Lower lobe of right lung (tissue), 2 donors: ENCODE results near the gene SLC25A21. TPM values are rescaled to one million over a fixed set of nuclear protein-coding genes. Genes with fewer than 3 reads are reported as not detected.

Experiments
- ATAC-seq, 2 donors: fragments of 200-7000 bp; cut with Tn5 transposase; one replicate each; pipeline ENCODE4 v1.9.1; 2020 to 2022; ENCODE audit warnings: mild to moderate bottlenecking in 2 of 2, moderate library complexity in 2 of 2
- DNase-seq: peaks from one replicate; pipeline ENCODE4 v3.0.0-alpha.2; 2020
- H3K27ac ChIP-seq: fragments of 200-600 bp; one replicate; pipeline ENCODE4 v1.8.0; 2022
- H3K27me3 ChIP-seq: fragments of 200-600 bp; one replicate; pipeline ENCODE4 v1.8.0; 2022; ENCODE audit warnings: low read depth
- H3K36me3 ChIP-seq: fragments of 200-600 bp; one replicate; pipeline ENCODE4 v1.8.0; 2022; ENCODE audit warnings: mild to moderate bottlenecking
- H3K4me1 ChIP-seq: fragments of 200-600 bp; one replicate; pipeline ENCODE4 v1.8.0; 2022
- H3K4me3 ChIP-seq: fragments of 200-600 bp; one replicate; pipeline ENCODE4 v1.8.0; 2022; ENCODE audit warnings: mild to moderate bottlenecking
- H3K9me3 ChIP-seq: fragments of 200-600 bp; one replicate; pipeline ENCODE4 v1.8.0; 2022
- CTCF ChIP-seq: fragments of 200-600 bp; IDR thresholded peaks from one replicate; pipeline ENCODE4 v1.8.0; 2022; ENCODE audit warnings: antibody characterized with exemption, mild to moderate bottlenecking
- intact Hi-C: fragments of 100-400 bp; cut with DNase I; formaldehyde crosslinking; loops from one replicate; pipeline ENCODE4 v1.11.0; 2022
- total RNA-seq: library from RNA; stranded (reverse); fragmentation: NEBNext Ultra II Directional; extraction: Animal tissue kit (Norgen Biotek cat#: 25700); gene quantifications from one replicate; pipeline ENCODE4 v1.2.1, GENCODE V29; 2021
- donor health status: DM: no; HTN: yes; CAD: no; lungs with severe emphysema.

The SLC25A21 gene
- total RNA-seq, 1 donor from 2014 or later, result 0.38 TPM

DNA sequence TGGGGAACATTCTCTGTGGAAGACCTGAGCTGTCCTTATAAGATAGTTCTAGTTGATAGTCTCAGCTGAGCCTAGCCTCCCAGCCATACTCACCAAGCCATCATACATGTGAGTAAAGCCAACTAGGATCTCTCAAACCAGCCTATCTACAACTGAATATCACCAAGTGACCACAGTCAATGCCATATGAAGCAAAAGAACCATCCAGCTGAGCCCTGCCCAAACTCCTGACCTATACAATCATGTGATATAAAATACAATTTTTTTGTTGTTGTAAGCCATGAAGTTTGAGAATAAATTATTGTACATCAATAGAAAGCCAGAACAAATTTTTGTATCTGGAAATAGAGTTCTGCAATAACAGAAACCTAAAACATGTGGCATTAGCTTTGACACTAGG lies 118.3 kb downstream of the SLC25A21 start:
- ATAC-seq, result no peak
- H3K27ac ChIP-seq, result no peak overlapping the region
- no peaks in the 10 kb centered on the region for H3K27me3 ChIP-seq
- DNase-seq, result no peak
- no peak for TF ChIP-seq CTCF
- peaks cover 9% of the 10 kb centered on the region for H3K9me3 ChIP-seq
- H3K36me3 ChIP-seq, result no peaks in the 10 kb centered on the region
- H3K4me3 ChIP-seq, result no peak overlapping the region
- no peaks in the 10 kb centered on the region for H3K4me1 ChIP-seq
- intact Hi-C loops, result no loop called here

DNA sequence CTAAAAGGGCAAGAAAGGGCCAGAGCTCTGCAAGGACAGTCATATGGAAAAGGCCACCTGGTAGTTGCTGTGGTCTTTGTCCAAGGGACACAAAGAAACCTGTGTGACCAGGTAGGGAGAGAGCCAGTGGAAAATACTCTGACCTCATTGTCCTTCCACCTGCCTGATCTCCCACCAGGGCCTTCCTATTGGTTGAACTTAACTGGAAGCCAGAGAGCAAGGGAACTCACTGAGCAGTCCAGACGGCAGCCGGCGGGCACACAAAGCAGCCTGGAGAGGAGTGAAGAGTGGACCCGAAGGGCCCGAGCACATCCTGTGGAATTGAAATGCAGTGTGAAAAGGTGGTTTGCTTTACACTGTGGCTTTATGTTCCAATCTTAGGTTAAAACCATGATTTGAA lies 120.7 kb downstream of the SLC25A21 start:
- no peak for TF ChIP-seq CTCF
- H3K27ac ChIP-seq, result no peak overlapping the region
- ATAC-seq, result no peak
- no peaks in the 10 kb centered on the region for H3K36me3 ChIP-seq
- peaks cover 9% of the 10 kb centered on the region for H3K9me3 ChIP-seq
- H3K27me3 ChIP-seq, result no peaks in the 10 kb centered on the region
- intact Hi-C loops, result no loop called here
- DNase-seq, result no peak
- no peak overlapping the region for H3K4me3 ChIP-seq
- H3K4me1 ChIP-seq, result no peaks in the 10 kb centered on the region

DNA sequence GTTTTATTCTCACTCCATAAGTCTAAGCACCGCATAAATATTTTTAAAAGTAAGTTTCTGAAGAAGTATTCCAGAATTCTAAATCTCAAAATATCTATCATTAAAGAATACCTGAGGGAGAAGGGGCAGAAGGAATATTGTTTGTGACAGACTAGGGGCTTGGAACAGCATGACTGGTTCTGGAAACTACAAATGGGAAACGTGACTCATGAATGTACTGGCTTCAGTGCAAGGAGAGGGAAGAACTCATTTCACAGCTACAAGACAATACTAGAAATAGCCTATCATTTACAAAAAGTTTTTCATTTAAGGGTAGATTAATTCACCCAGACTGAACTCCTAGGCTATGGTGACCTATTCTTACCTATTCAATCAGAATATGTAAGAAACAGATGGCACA lies 121.3 kb downstream of the SLC25A21 start:
- H3K36me3 ChIP-seq, result no peaks in the 10 kb centered on the region
- no peak overlapping the region for H3K4me3 ChIP-seq
- ATAC-seq (no peak), DNase-seq (no peak)
- no peaks in the 10 kb centered on the region for H3K4me1 ChIP-seq
- peaks cover 9% of the 10 kb centered on the region for H3K9me3 ChIP-seq
- no peaks in the 10 kb centered on the region for H3K27me3 ChIP-seq
- H3K27ac ChIP-seq, result no peak overlapping the region
- intact Hi-C loops, result no loop called here
- TF ChIP-seq CTCF, result no peak

- Histone ChIP-seq H3K4me1 (no peaks in the 10 kb centered on the region), H3K36me3 (no peaks in the 10 kb centered on the region), H3K9me3 (peaks cover 1% of the 10 kb centered on the region), H3K4me3 (no peak overlapping the region), H3K27ac (no peak overlapping the region), H3K27me3 (no peaks in the 10 kb centered on the region)
- no peak for ATAC-seq
- TF ChIP-seq CTCF, result no peak
- DNase-seq, result no peak
- intact Hi-C loops, result no loop called here
Measured at GRCh38 chr14:37048666-37049071, 123.7 kb downstream of the SLC25A21 start.

- Histone ChIP-seq H3K9me3 (no peaks in the 10 kb centered on the region), H3K36me3 (no peaks in the 10 kb centered on the region), H3K27me3 (no peaks in the 10 kb centered on the region), H3K27ac (no peak overlapping the region), H3K4me1 (no peaks in the 10 kb centered on the region), H3K4me3 (no peak overlapping the region)
- TF ChIP-seq CTCF, result no peak
- DNase-seq (no peak), ATAC-seq (no peak)
- intact Hi-C loops, result no loop called here
Measured at GRCh38 chr14:37047996-37048395, 124.4 kb downstream of the SLC25A21 start.

GRCh38 chr14:37047226-37047625 lies 125.2 kb downstream of the SLC25A21 start:
- DNase-seq (no peak), ATAC-seq (no peak)
- TF ChIP-seq CTCF, result no peak
- no peaks in the 10 kb centered on the region for H3K4me1 ChIP-seq
- intact Hi-C loops, result no loop called here
- H3K9me3 ChIP-seq, result no peaks in the 10 kb centered on the region
- no peaks in the 10 kb centered on the region for H3K36me3 ChIP-seq
- H3K27me3 ChIP-seq, result no peaks in the 10 kb centered on the region
- no peak overlapping the region for H3K4me3 ChIP-seq
- no peak overlapping the region for H3K27ac ChIP-seq
